Colonic mucosa (tissue), 4 donors: ENCODE data around the gene PPP2R3B. TPM values are rescaled to one million over a fixed set of nuclear protein-coding genes. Genes with fewer than 3 reads are reported as not detected.

Experiments
- DNase-seq: peaks from one replicate; pipeline ENCODE4 v3.0.0-alpha.2; 2020
- H3K27ac ChIP-seq: fragments of 200-600 bp; one replicate; pipeline ENCODE4 v1.8.0; 2021
- H3K27me3 ChIP-seq: fragments of 200-600 bp; one replicate; pipeline ENCODE4 v1.8.0; 2021
- H3K36me3 ChIP-seq: fragments of 200-600 bp; one replicate; pipeline ENCODE4 v1.8.0; 2021
- H3K4me1 ChIP-seq: fragments of 200-600 bp; one replicate; pipeline ENCODE4 v1.8.0; 2021; ENCODE audit warnings: mild to moderate bottlenecking
- H3K4me3 ChIP-seq: fragments of 200-600 bp; one replicate; pipeline ENCODE4 v1.8.0; 2021
- H3K9ac ChIP-seq, 2 donors: one replicate each; pipeline ENCODE4 v1.7.0; 2013; ENCODE audit warnings: control low read depth in 2 of 2, low read depth in 2 of 2, low read length in 2 of 2
- H3K9me3 ChIP-seq: fragments of 200-600 bp; one replicate; pipeline ENCODE4 v1.8.0; 2021
- CTCF ChIP-seq: fragments of 200-600 bp; IDR thresholded peaks from one replicate; pipeline ENCODE4 v1.8.0; 2022; ENCODE audit warnings: antibody characterized with exemption, mild to moderate bottlenecking
- intact Hi-C: fragments of 100-400 bp; cut with DNase I; formaldehyde crosslinking; loops from one replicate; pipeline ENCODE4 v1.14.1; 2022
- total RNA-seq, 2 donors: library from RNA; stranded (reverse); fragmentation: NEBNext Ultra II Directional in 1 of 2; extraction: Animal tissue kit (Norgen Biotek cat#: 25700) in 1 of 2; gene quantifications; one replicate each; pipeline ENCODE4 v1.2.1, GENCODE V29; 2021
- donor health status: healthy.
- donor health status: DM: no; HTN: no; CAD: no.
- donor health status: DM: no; HTN: no; CAD: no.

The PPP2R3B gene
- total RNA-seq, 2 donors from 2014 or later: 8.7 to 22.9 TPM

- Histone ChIP-seq H3K36me3 (no peaks in the 10 kb centered on the region), H3K27ac (no peak overlapping the region), H3K27me3 (peaks cover 17% of the 10 kb centered on the region), H3K9ac (no peak overlapping the region), H3K4me1 (no peaks in the 10 kb centered on the region), H3K9me3 (no peaks in the 10 kb centered on the region), H3K4me3 (no peak overlapping the region)
- no peak for DNase-seq
- intact Hi-C loops: no loop called here
- TF ChIP-seq CTCF: no peak
Measured at GRCh38 chrX:334971-335757, 51.5 kb downstream of the PPP2R3B start.

GRCh38 chrX:334331-334891, 52.3 kb downstream of the PPP2R3B start:
- H3K9me3 ChIP-seq: no peaks in the 10 kb centered on the region
- H3K27ac ChIP-seq: no peak overlapping the region
- no peak overlapping the region for H3K9ac ChIP-seq
- no peak overlapping the region for H3K4me3 ChIP-seq
- intact Hi-C loops: no loop called here
- peaks cover 17% of the 10 kb centered on the region for H3K27me3 ChIP-seq
- no peak for TF ChIP-seq CTCF
- no peak for DNase-seq
- H3K36me3 ChIP-seq: no peaks in the 10 kb centered on the region
- H3K4me1 ChIP-seq: no peaks in the 10 kb centered on the region

- intact Hi-C loops: no loop called here
- no peak for TF ChIP-seq CTCF
- no peaks in the 10 kb centered on the region for H3K36me3 ChIP-seq
Measured at GRCh38 chrX:333611-334311, 52.9 kb downstream of the PPP2R3B start.

GRCh38 chrX:332916-333610, 53.6 kb downstream of the PPP2R3B start:
- Histone ChIP-seq H3K36me3 (no peaks in the 10 kb centered on the region), H3K9ac (no peak overlapping the region), H3K9me3 (no peaks in the 10 kb centered on the region), H3K4me3 (no peak overlapping the region), H3K27ac (no peak overlapping the region), H3K27me3 (peaks cover 17% of the 10 kb centered on the region), H3K4me1 (no peaks in the 10 kb centered on the region)
- no peak for DNase-seq
- no peak for TF ChIP-seq CTCF
- intact Hi-C loops: no loop called here

More at GRCh38 chrX:333611-334311, 52.9 kb downstream of the PPP2R3B start:
- Histone ChIP-seq H3K9me3 (no peaks in the 10 kb centered on the region), H3K27ac (no peak overlapping the region), H3K4me1 (no peaks in the 10 kb centered on the region), H3K9ac (no peak overlapping the region), H3K4me3 (no peak overlapping the region), H3K27me3 (peaks cover 17% of the 10 kb centered on the region)
- DNase-seq: no peak

- intact Hi-C loops: no loop called here
- Histone ChIP-seq H3K9me3 (no peaks in the 10 kb centered on the region), H3K27ac (no peak overlapping the region), H3K27me3 (peaks cover 17% of the 10 kb centered on the region), H3K9ac (no peak overlapping the region), H3K4me3 (no peak overlapping the region), H3K4me1 (no peaks in the 10 kb centered on the region), H3K36me3 (no peaks in the 10 kb centered on the region)
- TF ChIP-seq CTCF: no peak
- no peak for DNase-seq
Measured at GRCh38 chrX:332496-332860, 54.2 kb downstream of the PPP2R3B start.
